Panc1 (cell line): Measurements from ENCODE around the gene CAMKMT. TPM values are rescaled to one million over a fixed set of nuclear protein-coding genes. Genes with fewer than 3 reads are reported as not detected.

ENCODE experiments used
- ATAC-seq: fragments of 200-7000 bp; cut with Tn5 transposase; 2 replicates; pipeline ENCODE4 v1.9.1; 2020; ENCODE audit warnings: mild to moderate bottlenecking, moderate library complexity
- BruUV-seq: library from RNA; stranded (reverse); fragments of 400-500 nt; replicated peaks from 2 replicates; lab custom pipeline; 2021; lab: Mats Ljungman, UMichigan
- CTCF ChIA-PET: fragments of 300-600 bp; sonication (Branson Sonifier 250); formaldehyde crosslinking; loops from one replicate; lab custom pipeline; 2022; ENCODE audit warnings: antibody characterized with exemption; lab: Charles Lee
- POLR2A ChIA-PET: fragments of 300-600 bp; sonication (Branson Sonifier 250); formaldehyde crosslinking; loops from one replicate; lab custom pipeline; 2022; ENCODE audit warnings: antibody characterized with exemption; lab: Charles Lee
- DNase-seq: peaks from one replicate; pipeline ENCODE4 v3.0.0-alpha.2; 2010; ENCODE audit warnings: low read depth, low spot score
- H3K27ac ChIP-seq: 2 replicates; pipeline ENCODE4 v1.5.1; 2011; ENCODE audit warnings: mild to moderate bottlenecking, low read length, inconsistent platforms
- H3K27me3 ChIP-seq: fragments of 200-500 bp; sonication (Bioruptor generic); 2 replicates; pipeline ENCODE4 v1.6.0; 2014; ENCODE audit warnings: low read length, inconsistent platforms; ENCODE audit not compliant: control insufficient read depth, insufficient read depth
- H3K36me3 ChIP-seq: fragments of 200-500 bp; sonication (Bioruptor generic); 2 replicates; pipeline ENCODE4 v1.5.1; 2014; ENCODE audit warnings: inconsistent platforms, mild to moderate bottlenecking, low read length, moderate library complexity; ENCODE audit not compliant: control insufficient read depth, insufficient read depth
- H3K4me1 ChIP-seq: 2 replicates; pipeline ENCODE4 v1.5.1; 2011; ENCODE audit warnings: inconsistent platforms, mild to moderate bottlenecking, low read length, moderate library complexity; ENCODE audit not compliant: control insufficient read depth, insufficient read depth
- H3K4me3 ChIP-seq, 2 experiments: 2 replicates each; pipeline ENCODE4 v1.5.1; 2011 to 2012; ENCODE audit warnings: low read depth in 2 of 2, low read length in 2 of 2, mild to moderate bottlenecking in 2 of 2, inconsistent platforms in 1 of 2, moderate library complexity in 1 of 2
- H3K9me3 ChIP-seq: fragments of 200-500 bp; sonication (Bioruptor generic); 2 replicates; pipeline ENCODE4 v1.5.1; 2014; ENCODE audit warnings: low read depth, mild to moderate bottlenecking, inconsistent platforms, low read length, moderate library complexity; ENCODE audit not compliant: control insufficient read depth, insufficient read depth
- POLR2AphosphoS5 ChIP-seq: IDR thresholded peaks from 2 replicates; pipeline ENCODE4 v1.6.1; 2012; ENCODE audit warnings: mild to moderate bottlenecking, low read depth, low read length, moderate library complexity
- SIN3A ChIP-seq: IDR thresholded peaks from 2 replicates; pipeline ENCODE4 v1.6.1; 2012; ENCODE audit warnings: low read depth, mild to moderate bottlenecking, low read length, moderate library complexity, borderline replicate concordance; ENCODE audit not compliant: insufficient read depth
- TCF7L2 ChIP-seq: IDR thresholded peaks from 2 replicates; pipeline ENCODE4 v1.6.1; 2011; ENCODE audit warnings: mild to moderate bottlenecking, low read depth, low read length, inconsistent platforms
- in situ Hi-C: cut with HindIII; loops from 2 replicates; pipeline ENCODE4 v1.10.0; 2016; ENCODE audit warnings: low sequenced_read_pairs, low pct_unique_long_range_greater_than_20kb
- intact Hi-C: fragments of 100-400 bp; cut with micrococcal nuclease; formaldehyde crosslinking; loops from one replicate; pipeline ENCODE4 v1.10.0; 2022; ENCODE audit not compliant: unreplicated experiment
- total RNA-seq: library from RNA; stranded (reverse); gene quantifications from one replicate; pipeline ENCODE4 v1.2.1, GENCODE V29; 2021; ENCODE audit not compliant: unreplicated experiment
- TF ChIP-seq, protein P1 (sequence below): fragments of 450-650 bp; IDR thresholded peaks from 2 replicates; pipeline ENCODE4 v1.5.1; 2017; ENCODE audit warnings: mild to moderate bottlenecking
- TF ChIP-seq, protein P2 (sequence below), 2 experiments: IDR thresholded peaks; 2 replicates each; pipeline ENCODE4 v1.6.1; 2011 to 2012; ENCODE audit warnings: low read depth in 2 of 2, control low read depth in 1 of 2, low read length in 1 of 2, mild to moderate bottlenecking in 1 of 2, moderate library complexity in 1 of 2; ENCODE audit not compliant: insufficient read depth in 1 of 2

Gene CAMKMT
- total RNA-seq, 1 experiment from 2014 or later: 12.6 TPM

DNA sequence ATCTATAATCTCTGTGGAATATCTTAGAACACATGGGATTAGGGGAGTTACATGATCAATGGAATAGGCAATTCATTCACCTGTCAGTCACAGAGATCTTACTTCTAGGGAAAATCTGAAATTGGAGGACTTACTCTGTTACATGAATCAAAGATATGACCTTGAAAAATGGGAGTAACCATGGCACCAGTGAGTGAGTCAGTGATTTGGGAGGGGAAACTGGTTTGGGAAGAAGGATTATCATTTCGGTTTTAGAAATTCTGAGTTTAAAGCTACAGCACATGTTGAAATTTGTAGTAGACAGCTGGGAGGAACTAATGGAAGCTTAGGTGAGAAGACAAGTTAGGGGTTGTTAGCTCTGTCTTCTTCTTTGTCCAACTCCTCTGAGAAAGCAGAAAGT lies 153.7 kb downstream of the CAMKMT start:
- ATAC-seq (no peak), DNase-seq (no peak)
- H3K36me3 ChIP-seq: no peaks in the 10 kb centered on the region
- H3K4me3 ChIP-seq: no peak overlapping the region
- H3K27ac ChIP-seq: no peak overlapping the region
- H3K4me1 ChIP-seq: no peaks in the 10 kb centered on the region
- H3K27me3 ChIP-seq: no peaks in the 10 kb centered on the region
- H3K9me3 ChIP-seq: no peaks in the 10 kb centered on the region
- CTCF ChIA-PET: no interaction called here
- BruUV-seq: no TSS peak
- in situ Hi-C loops (no loop called here), intact Hi-C loops (no loop called here)
- POLR2A ChIA-PET: no interaction called here
- TF ChIP-seq, protein P1, sequence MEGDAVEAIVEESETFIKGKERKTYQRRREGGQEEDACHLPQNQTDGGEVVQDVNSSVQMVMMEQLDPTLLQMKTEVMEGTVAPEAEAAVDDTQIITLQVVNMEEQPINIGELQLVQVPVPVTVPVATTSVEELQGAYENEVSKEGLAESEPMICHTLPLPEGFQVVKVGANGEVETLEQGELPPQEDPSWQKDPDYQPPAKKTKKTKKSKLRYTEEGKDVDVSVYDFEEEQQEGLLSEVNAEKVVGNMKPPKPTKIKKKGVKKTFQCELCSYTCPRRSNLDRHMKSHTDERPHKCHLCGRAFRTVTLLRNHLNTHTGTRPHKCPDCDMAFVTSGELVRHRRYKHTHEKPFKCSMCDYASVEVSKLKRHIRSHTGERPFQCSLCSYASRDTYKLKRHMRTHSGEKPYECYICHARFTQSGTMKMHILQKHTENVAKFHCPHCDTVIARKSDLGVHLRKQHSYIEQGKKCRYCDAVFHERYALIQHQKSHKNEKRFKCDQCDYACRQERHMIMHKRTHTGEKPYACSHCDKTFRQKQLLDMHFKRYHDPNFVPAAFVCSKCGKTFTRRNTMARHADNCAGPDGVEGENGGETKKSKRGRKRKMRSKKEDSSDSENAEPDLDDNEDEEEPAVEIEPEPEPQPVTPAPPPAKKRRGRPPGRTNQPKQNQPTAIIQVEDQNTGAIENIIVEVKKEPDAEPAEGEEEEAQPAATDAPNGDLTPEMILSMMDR: no peak
- TF ChIP-seq TCF7L2 (no peak), SIN3A (no peak), POLR2AphosphoS5 (no peak)
- TF ChIP-seq, protein P2, sequence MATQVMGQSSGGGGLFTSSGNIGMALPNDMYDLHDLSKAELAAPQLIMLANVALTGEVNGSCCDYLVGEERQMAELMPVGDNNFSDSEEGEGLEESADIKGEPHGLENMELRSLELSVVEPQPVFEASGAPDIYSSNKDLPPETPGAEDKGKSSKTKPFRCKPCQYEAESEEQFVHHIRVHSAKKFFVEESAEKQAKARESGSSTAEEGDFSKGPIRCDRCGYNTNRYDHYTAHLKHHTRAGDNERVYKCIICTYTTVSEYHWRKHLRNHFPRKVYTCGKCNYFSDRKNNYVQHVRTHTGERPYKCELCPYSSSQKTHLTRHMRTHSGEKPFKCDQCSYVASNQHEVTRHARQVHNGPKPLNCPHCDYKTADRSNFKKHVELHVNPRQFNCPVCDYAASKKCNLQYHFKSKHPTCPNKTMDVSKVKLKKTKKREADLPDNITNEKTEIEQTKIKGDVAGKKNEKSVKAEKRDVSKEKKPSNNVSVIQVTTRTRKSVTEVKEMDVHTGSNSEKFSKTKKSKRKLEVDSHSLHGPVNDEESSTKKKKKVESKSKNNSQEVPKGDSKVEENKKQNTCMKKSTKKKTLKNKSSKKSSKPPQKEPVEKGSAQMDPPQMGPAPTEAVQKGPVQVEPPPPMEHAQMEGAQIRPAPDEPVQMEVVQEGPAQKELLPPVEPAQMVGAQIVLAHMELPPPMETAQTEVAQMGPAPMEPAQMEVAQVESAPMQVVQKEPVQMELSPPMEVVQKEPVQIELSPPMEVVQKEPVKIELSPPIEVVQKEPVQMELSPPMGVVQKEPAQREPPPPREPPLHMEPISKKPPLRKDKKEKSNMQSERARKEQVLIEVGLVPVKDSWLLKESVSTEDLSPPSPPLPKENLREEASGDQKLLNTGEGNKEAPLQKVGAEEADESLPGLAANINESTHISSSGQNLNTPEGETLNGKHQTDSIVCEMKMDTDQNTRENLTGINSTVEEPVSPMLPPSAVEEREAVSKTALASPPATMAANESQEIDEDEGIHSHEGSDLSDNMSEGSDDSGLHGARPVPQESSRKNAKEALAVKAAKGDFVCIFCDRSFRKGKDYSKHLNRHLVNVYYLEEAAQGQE (IDR thresholded peaks at IDR 0.05; ENCODE audit: insufficient read depth in 1 of 2, low read depth in 2 of 2, low read length in 1 of 2): no peak

DNA sequence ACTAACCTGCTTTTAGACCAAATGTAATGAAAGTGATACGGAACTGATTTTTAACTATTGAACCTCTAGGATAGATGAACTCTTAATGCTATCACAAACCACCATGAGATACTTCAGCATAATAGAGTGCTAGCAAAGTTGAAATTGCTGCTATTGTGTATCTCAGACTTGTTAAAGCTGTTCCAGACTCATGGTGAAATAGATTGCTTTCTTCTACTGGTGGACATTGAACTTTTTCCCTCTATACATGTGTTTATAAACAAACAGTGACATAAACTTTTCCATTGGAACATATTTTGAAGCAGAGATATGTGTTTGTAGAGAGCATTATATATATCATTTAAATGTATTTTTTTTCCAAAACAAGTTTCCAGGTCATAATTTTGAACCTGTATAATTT lies 157.3 kb downstream of the CAMKMT start:
- Histone ChIP-seq H3K27ac (no peak overlapping the region), H3K27me3 (no peaks in the 10 kb centered on the region), H3K4me1 (no peaks in the 10 kb centered on the region), H3K4me3 (no peak overlapping the region), H3K36me3 (no peaks in the 10 kb centered on the region), H3K9me3 (peaks cover 4% of the 10 kb centered on the region; the same call in 1 of the 2 replicates)
- intact Hi-C loops: no loop called here
- ChIA-PET POLR2A (no interaction called here), CTCF (no interaction called here)
- no peak for TF ChIP-seq TCF7L2
- TF ChIP-seq SIN3A: no peak
- TF ChIP-seq, protein P2 (IDR thresholded peaks at IDR 0.05; ENCODE audit: insufficient read depth in 1 of 2, low read depth in 2 of 2, low read length in 1 of 2): no peak
- ATAC-seq (no peak), DNase-seq (no peak)
- in situ Hi-C loops: no loop called here
- no TSS peak for BruUV-seq
